HepG2 (cell line): Measurements from ENCODE around the gene LGALS4. TPM values are rescaled to one million over a fixed set of nuclear protein-coding genes. Genes with fewer than 3 reads are reported as not detected.

Experiments used
- ARNTL ChIP-seq: sonication (generic); formaldehyde crosslinking; IDR thresholded peaks from 2 replicates; pipeline ENCODE4 v1.4.0; 2020; ENCODE audit warnings: mild to moderate bottlenecking, missing genetic modification reagents
- ATRX ChIP-seq: sonication (generic); formaldehyde crosslinking; IDR thresholded peaks from 2 replicates; pipeline ENCODE4 v1.4.0; 2020; ENCODE audit warnings: missing genetic modification reagents, borderline replicate concordance
- CBFB ChIP-seq: sonication (generic); formaldehyde crosslinking; IDR thresholded peaks from 2 replicates; pipeline ENCODE4 v1.4.0; 2020; ENCODE audit warnings: missing genetic modification reagents
- CHD4 ChIP-seq: fragments of 200-600 bp; sonication (generic); IDR thresholded peaks from 2 replicates; pipeline ENCODE4 v1.7.0; 2017; ENCODE audit warnings: mild to moderate bottlenecking, low read length, borderline replicate concordance
- FOSL1 ChIP-seq: sonication (generic); formaldehyde crosslinking; IDR thresholded peaks from 2 replicates; pipeline ENCODE4 v1.9.0; 2021; ENCODE audit warnings: missing genetic modification reagents, borderline replicate concordance
- IKZF1 ChIP-seq: fragments of 450-650 bp; IDR thresholded peaks from 2 replicates; pipeline ENCODE4 v1.7.1; 2016
- NFAT5 ChIP-seq: sonication (generic); formaldehyde crosslinking; IDR thresholded peaks from 2 replicates; pipeline ENCODE4 v1.4.0; 2020; ENCODE audit warnings: missing genetic modification reagents
- PBX2 ChIP-seq: IDR thresholded peaks from 2 replicates; pipeline ENCODE4 v1.6.1; 2016; ENCODE audit warnings: control low read depth
- PLSCR1 ChIP-seq: sonication (generic); formaldehyde crosslinking; IDR thresholded peaks from 2 replicates; pipeline ENCODE4 v1.5.0; 2020; ENCODE audit warnings: missing genetic modification reagents, mild to moderate bottlenecking, borderline replicate concordance
- PRMT3 ChIP-seq: sonication (generic); formaldehyde crosslinking; IDR thresholded peaks from 2 replicates; pipeline ENCODE4 v1.8.1; 2022; ENCODE audit warnings: low read depth, mild to moderate bottlenecking, moderate library complexity, missing genetic modification reagents, borderline replicate concordance
- SAFB2 ChIP-seq: sonication (generic); formaldehyde crosslinking; IDR thresholded peaks from 2 replicates; pipeline ENCODE4 v1.5.1; 2020; ENCODE audit warnings: missing genetic modification reagents, low read depth, mild to moderate bottlenecking, borderline replicate concordance
- SNAPC4 ChIP-seq: sonication (generic); formaldehyde crosslinking; IDR thresholded peaks from 2 replicates; pipeline ENCODE4 v1.4.0; 2020; ENCODE audit warnings: mild to moderate bottlenecking, missing genetic modification reagents
- STAT5B ChIP-seq: sonication (generic); formaldehyde crosslinking; IDR thresholded peaks from 2 replicates; pipeline ENCODE4 v1.4.0; 2020; ENCODE audit warnings: missing genetic modification reagents
- ZC3H4 ChIP-seq: sonication (generic); formaldehyde crosslinking; IDR thresholded peaks from 2 replicates; pipeline ENCODE4 v1.4.0; 2020; ENCODE audit warnings: missing genetic modification reagents, borderline replicate concordance
- ZNF10 ChIP-seq: sonication (generic); formaldehyde crosslinking; IDR thresholded peaks from 2 replicates; pipeline ENCODE4 v1.4.0; 2020; ENCODE audit warnings: mild to moderate bottlenecking, low read depth, missing genetic modification reagents, borderline replicate concordance
- ZNF232 ChIP-seq: sonication (generic); formaldehyde crosslinking; IDR thresholded peaks from 2 replicates; pipeline ENCODE4 v1.4.0; 2020; ENCODE audit warnings: missing genetic modification reagents, borderline replicate concordance
- ZNF468 ChIP-seq: sonication (generic); formaldehyde crosslinking; IDR thresholded peaks from 2 replicates; pipeline ENCODE4 v1.8.0; 2022; ENCODE audit warnings: mild to moderate bottlenecking, moderate library complexity, missing genetic modification reagents
- ZNF644 ChIP-seq: IDR thresholded peaks from 2 replicates; pipeline ENCODE4 v1.6.1; 2016; ENCODE audit warnings: low read depth
- ZNF652 ChIP-seq: IDR thresholded peaks from 2 replicates; pipeline ENCODE4 v1.6.1; 2016; ENCODE audit warnings: low read depth, borderline replicate concordance
- polyA plus RNA-seq, 8 experiments: library from polyadenylated mRNA; depleted of rRNA in 3 of 8; stranded (reverse) in 7 of 8; unstranded in 1 of 8; fragments of >200 nt; fragmentation: Illumina TruSeq in 4 of 8; extraction: Trizol in 4 of 8; gene quantifications; 2 replicates each; pipeline versions ENCODE4 v1.2.1 to v1.2.3, GENCODE V29; 2011 to 2016; ENCODE audit warnings: low read depth in 4 of 8, missing spikeins in 1 of 8, mixed read lengths in 1 of 8; ENCODE audit not compliant: insufficient read depth in 1 of 8
- total RNA-seq, 5 experiments: library from RNA; depleted of rRNA; stranded (reverse); fragments of >200 nt; fragmentation: Illumina TruSeq; extraction: Trizol; gene quantifications; 2 replicates each; pipeline ENCODE4 v1.2.3, GENCODE V29; 2016; ENCODE audit warnings: low read depth in 1 of 5

LGALS4 gene
- total and polyA plus RNA-seq, 2 of the 13 experiments (the other 11 are each of a cell fraction or from before 2014, with no cell fraction given), result 0.24 to 0.71 TPM

- TF ChIP-seq SNAPC4 (CRISPR knock-in tag) (no peak), ZC3H4 (no peak), PRMT3 (no peak), FOSL1 (CRISPR knock-in tag) (no peak), ZNF10 (CRISPR knock-in tag) (no peak), CBFB (CRISPR knock-in tag) (0 out of 2 replicates have a peak, but pooled peaks have one; percentile 38), PLSCR1 (CRISPR knock-in tag) (no peak), CHD4 (no peak), ARNTL (CRISPR knock-in tag) (no peak), IKZF1 (no peak), ATRX (no peak), STAT5B (CRISPR knock-in tag) (no peak), NFAT5 (CRISPR knock-in tag) (no peak), ZNF232 (no peak), ZNF644 (CRISPR knock-in tag) (no peak), PBX2 (peak; percentile 92), SAFB2 (CRISPR knock-in tag) (no peak), ZNF468 (CRISPR knock-in tag) (0 out of 2 replicates have a peak, but pooled peaks have one; percentile 70), ZNF652 (no peak)
Observed at GRCh38 chr19:38849860-38850435, 37.2 kb upstream of the LGALS4 start, which contains the start of gene HNRNPL (continued).
